Transverse colon (tissue), 4 donors: ENCODE results near the gene ARHGEF4.

Source experiments
- EP300 ChIP-seq: sonication (generic); formaldehyde crosslinking; IDR thresholded peaks from one replicate; pipeline ENCODE4 v1.6.1; 2017; ENCODE audit warnings: antibody characterized with exemption, low read depth
- POLR2A ChIP-seq: fragments of 450-650 bp; IDR thresholded peaks from one replicate; pipeline ENCODE4 v1.6.1; 2016; ENCODE audit warnings: antibody characterized with exemption, mild to moderate bottlenecking, moderate library complexity
- POLR2AphosphoS5 ChIP-seq, 3 donors: sonication (generic); formaldehyde crosslinking; IDR thresholded peaks; one replicate each; pipeline ENCODE4 v1.6.1; 2016; ENCODE audit warnings: antibody characterized with exemption in 3 of 3
- TF ChIP-seq, protein P1 (sequence below), 5 experiments: fragments of 200-600 bp in 3 of 5; fragments of 450-650 bp in 2 of 5; sonication (generic) in 3 of 5; IDR thresholded peaks; 1 replicate in 2 of 5; 2 replicates in 3 of 5; pipeline ENCODE4 v1.5.1; 2016 to 2017; ENCODE audit warnings: antibody characterized with exemption in 5 of 5, inconsistent platforms in 3 of 5, mild to moderate bottlenecking in 2 of 5, moderate library complexity in 1 of 5

DNA sequence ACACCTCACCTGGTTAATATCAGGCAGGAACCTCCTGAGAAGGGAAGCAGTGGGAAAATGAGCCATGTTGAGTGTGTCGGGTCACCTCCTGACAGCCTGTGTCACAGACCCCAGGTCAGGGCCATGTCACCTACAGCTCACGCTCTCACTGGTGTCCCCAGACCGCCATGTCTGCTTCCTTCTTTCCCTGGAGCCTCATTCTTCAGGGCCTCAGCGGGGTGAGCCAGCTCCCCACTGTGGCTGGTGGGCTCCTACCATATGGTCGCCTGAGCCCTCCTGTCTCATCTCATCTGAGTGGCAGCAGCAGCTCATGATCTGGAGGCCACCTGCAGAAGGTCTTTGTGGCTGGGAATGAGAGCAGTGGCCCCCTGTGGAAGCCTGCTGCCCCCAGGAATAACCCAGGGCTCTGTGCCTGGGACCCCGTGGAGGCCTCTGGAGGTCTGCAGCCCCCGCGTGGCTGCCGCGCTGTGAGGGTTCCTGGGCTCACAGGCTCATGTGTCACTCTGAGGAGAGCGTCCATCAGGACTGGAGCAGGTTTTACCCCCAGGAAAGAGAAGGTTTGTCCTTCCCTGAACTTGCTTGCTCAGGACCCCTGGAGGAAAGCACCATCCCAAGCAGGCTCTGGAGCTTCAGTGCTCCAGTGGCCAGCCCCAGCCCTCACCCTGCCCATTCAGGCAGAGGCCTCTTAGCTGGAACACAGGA lies 200.1 kb downstream of the ARHGEF4 start:
- TF ChIP-seq, protein P1, sequence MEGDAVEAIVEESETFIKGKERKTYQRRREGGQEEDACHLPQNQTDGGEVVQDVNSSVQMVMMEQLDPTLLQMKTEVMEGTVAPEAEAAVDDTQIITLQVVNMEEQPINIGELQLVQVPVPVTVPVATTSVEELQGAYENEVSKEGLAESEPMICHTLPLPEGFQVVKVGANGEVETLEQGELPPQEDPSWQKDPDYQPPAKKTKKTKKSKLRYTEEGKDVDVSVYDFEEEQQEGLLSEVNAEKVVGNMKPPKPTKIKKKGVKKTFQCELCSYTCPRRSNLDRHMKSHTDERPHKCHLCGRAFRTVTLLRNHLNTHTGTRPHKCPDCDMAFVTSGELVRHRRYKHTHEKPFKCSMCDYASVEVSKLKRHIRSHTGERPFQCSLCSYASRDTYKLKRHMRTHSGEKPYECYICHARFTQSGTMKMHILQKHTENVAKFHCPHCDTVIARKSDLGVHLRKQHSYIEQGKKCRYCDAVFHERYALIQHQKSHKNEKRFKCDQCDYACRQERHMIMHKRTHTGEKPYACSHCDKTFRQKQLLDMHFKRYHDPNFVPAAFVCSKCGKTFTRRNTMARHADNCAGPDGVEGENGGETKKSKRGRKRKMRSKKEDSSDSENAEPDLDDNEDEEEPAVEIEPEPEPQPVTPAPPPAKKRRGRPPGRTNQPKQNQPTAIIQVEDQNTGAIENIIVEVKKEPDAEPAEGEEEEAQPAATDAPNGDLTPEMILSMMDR (IDR thresholded peaks at IDR 0.05), result no peak
- no peak for TF ChIP-seq EP300
- TF ChIP-seq POLR2A, result no peak
- TF ChIP-seq POLR2AphosphoS5 (IDR thresholded peaks at IDR 0.05), result no peak
